NCI-H187 treated with DMSO at 0.1 percent for 48 hours (cell line): Measurements from ENCODE around the gene ISM1.

Experiments used
- DNase-seq: peaks from one replicate; lab custom pipeline; 2025; lab: John Stamatoyannopoulos, UW

Gene ISM1

DNA sequence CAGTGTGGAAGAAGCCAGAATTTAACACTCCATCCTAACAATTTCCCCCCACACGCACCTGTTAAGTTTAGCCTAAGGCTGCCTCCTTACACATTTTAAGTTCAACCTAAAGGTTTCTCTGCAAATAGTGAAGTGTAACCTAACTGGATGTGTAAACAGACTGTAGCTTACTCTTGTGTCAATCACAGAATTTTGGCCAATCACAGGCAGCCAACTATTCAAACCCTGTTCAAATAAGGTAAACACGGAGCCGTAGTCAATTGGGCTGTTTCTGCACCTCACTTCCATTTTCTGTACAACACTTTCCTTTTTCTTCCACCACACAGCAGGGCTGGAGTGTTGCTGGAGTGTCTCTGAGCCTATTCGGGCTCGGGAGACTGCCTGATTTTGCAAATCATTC is 92.1 kb downstream of the ISM1 start:
- DNase-seq, result no peak

DNA sequence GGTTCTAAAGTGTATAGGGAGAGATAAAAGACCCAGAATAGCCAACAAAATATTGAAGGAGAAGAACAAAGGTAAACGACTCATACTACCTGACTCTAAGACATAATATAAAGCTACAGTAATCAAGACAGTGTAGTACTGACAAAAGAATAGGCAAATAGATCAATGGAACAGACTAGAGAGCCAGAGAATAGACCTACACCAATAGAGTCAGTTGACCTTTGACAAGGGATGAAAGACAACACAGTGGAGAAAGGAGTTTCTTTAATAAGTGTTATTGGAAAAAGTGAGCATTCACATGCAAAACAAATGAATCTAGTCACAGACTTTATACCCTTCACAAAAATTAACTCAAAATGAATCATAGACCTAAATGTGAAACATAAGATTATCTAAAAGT is 96.4 kb downstream of the ISM1 start:
- DNase-seq, result no peak

DNA sequence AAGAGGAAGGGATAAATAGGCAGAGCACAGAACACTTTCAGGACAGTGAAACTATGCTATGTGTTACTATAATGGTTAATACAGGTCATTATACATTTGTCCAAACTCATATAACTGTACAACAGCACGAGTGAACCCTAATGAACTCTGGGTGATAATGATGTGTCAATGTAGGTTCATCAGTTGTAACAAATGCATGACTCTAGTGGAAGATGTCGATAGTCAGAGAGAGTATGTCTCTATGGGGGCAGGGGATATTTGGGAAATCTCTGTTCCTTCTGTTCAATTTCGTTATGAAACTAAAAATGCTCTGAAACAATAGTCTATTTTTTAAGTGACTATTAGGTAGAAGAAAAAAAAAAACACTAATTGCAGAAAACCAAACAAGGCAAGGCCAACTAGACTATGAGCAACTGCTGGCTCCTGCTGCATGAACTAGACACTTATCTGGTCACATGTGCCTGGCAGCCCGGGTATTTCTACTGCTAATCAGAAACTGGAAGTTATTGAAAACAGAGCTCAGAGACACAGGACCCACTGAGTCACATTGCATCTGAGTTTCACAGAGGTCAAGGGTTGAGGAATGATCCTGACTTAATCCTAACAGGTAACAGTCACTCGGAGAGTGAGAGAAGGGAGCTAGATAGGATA is 97.9 kb downstream of the ISM1 start:
- no peak for DNase-seq

DNA sequence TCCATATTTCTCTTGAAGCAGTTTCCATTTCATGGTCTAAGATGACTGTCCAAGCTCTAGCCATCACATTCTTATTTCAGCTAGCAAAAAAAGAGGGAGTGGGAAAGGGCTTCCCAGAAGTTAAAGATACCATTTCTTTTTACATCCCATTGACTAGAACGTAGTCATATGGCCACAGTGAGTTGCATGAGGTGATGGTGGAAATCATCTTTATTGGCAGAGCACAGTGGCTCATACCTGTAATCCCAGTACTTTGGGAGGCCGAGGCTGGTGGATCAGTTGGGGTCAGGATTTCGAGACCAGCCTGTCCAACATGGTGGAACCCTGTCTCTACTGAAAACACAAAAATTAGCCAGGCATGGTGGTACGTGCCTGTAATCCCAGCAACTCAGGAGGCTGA is 99.6 kb downstream of the ISM1 start:
- no peak for DNase-seq

DNA sequence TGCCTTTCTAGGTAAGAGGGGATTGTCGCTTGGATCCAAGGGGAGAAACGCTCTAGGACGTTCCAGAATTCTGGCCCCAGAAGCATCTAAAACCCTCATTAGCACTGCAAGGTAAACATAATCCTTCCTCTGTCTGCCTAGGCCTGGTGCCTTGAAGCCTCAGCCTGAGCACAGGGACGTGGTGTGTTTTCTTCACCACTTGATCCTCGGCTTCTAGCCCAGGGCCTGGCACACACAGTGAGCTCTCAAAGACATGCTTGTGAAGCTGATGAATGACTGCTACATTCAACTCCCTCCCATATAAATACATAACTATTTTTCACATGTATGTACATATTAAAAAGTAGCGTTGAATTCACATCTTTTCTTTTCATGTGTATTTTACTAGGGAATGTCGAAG is 100.3 kb downstream of the ISM1 start:
- DNase-seq, result no peak

DNA sequence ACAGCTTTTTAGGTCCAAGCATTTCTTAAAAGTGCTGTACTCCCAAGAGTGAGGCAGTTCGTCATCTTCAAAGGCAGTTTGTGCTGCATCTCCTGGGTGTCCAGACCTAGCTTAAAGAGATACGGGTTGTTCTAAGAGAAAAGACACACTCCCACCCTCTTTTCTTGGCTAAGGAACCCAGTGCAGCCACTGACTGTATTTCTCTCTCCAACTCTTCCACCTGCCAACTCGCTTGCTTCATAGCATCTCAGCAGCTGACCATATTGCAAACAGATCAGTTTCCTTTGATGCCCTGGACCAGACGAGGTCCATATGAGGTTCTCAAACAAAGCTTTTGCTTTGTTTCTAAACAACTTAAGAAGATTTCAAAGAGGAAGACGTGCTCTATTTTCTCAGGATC is 101.1 kb downstream of the ISM1 start:
- DNase-seq, result no peak

DNA sequence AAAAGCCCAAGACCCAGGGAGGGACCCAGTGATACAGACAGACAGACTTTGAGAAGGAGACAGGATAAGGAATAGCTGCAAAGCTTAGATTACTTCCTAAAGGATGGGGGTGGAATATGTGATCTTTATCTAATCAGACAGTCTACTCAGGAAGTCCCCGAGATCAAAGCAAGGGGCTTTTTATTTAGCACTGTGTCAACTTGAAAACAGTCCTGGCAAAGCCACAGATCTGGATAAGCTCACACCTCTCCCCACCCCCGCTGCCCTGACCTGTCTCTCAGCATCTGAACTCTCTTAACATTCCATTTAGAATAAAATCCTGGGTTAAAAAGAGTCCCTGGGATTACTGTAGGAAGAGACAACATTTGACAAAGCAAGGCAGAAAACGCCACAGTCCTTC is 101.5 kb downstream of the ISM1 start:
- no peak for DNase-seq

DNA sequence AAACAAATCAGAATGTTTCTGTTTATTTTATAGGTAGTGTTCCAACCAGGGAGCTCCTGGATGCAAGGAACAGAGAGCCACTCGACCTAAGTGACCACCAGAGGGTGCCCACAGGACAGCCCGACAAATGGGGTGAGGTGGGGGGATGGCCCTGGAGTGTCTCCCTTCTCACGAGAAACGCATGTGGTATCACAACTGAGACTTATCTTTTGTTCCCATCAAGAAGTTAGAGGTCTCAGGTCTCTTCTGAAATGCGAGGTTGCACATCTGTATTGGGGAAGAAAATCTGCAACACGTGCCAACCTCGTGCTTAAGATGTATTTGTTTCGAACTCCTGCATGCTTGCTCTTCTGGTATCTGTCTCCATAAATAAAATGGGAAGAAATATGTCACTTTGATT is 104.0 kb downstream of the ISM1 start:
- DNase-seq, result no peak

DNA sequence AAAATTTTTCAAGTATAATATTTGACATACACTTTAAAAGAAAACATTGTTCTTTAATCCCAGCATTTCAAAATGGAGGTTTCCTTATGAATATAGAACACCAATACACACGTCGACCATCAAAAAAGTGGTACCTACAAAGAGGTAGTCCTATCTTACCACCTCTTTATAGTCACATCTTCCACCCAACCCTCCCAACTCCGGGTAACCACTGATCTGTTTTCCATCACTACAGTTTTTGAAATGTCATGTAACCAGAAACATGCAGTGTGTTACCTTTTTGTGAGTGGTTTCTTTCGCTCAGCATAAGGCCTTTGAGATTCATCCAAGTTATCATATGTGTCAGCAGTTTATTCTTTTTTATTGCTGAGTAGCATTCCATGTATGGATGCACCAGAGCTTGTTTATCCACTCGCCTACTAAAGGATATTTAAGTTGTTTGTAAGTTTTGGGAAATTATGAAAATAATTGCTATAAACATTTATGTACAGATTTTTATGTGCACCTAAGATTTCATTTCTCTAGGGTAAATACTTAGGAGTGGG is 104.8 kb downstream of the ISM1 start:
- no peak for DNase-seq

DNA sequence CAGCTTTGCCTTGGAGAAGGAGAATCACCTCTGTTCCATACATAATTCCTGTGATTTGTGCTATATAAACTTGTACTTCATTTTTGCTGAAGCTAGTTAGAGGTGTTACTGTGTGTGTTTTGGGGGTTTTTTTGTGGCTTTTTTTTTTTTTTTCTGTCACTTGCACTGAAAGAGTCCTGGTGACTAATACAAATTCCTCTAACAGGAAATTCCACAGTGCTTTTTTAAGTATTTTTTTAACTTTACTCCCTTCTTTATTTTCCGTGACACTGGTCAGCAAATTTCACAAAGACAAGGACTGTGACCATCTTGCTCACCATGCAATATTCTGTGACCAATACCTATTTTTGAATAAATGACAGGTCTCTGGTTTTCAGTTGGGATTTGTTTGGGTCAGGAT is 110.5 kb downstream of the ISM1 start:
- no peak for DNase-seq

DNA sequence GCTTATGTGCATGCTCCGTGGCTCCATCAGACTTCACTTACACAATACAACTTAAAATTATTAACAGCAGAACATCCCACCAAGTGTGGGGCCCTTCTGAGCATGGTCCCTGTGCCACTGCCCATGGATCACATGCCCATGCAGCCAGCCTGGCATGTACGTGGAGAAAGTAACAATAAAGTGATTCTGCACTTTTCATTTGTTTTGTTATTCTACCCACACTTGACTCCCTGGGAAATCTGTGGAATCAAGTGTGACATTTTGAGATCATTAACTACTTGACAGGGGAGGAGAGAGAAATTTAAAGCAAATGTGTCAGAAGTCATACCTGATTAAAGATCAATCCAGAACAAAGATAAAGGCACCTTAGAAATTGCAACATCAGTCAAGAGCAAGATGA is 112.0 kb downstream of the ISM1 start:
- no peak for DNase-seq

DNA sequence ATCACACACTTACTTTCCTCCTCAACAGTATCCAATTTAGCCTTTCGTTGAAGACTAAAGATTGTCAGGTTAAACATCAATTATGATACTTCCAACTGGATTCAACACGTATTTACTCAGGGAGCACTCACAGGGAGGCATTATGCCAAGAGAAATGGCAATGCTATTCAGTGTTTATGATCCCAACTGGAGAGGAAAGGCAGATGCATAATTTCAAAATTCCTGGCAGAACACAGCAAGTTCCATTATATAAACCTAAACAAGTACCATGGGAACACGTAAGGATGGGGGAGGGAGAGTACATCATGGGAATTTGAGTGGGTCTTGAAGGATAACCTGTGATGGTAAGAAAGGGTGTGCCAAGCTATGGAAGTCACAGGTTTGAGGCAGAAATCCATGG is 112.7 kb downstream of the ISM1 start:
- DNase-seq, result no peak

DNA sequence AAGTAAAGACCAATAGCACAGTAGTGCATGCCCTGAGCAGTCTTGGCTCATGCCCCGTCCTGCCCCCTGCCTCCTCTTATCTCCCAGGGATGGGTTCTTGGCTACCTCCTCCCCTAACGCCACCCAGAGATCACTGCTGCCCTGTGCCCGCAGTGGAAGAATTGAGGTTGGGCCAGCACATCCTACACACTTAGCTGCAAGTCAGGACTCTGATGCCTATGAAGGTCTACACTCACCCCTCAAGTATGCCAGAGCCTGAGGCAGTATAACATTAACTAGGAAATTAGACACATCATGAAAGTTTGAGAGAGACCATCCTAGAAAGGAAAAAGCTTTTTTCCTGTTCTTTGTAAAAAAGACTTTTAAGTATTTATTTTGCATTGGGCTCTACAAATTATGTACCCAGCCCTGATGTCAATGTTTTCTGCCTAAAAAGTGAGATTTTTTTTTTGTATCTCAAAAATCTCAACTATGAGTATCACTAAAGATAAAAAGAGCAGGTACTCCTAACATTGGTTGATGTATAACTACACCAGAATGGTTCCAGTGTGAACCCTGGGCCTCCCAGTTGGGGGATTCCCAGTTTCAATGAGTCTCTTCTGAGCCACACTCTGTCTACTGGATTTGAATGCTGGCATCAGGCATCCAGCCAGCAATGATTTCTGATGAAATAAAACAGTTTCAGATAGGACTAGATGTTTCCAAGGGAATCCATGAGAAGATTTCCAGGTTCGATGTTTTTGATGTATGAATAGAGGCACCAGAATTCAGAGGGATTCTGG is 115.4 kb downstream of the ISM1 start:
- no peak for DNase-seq

DNA sequence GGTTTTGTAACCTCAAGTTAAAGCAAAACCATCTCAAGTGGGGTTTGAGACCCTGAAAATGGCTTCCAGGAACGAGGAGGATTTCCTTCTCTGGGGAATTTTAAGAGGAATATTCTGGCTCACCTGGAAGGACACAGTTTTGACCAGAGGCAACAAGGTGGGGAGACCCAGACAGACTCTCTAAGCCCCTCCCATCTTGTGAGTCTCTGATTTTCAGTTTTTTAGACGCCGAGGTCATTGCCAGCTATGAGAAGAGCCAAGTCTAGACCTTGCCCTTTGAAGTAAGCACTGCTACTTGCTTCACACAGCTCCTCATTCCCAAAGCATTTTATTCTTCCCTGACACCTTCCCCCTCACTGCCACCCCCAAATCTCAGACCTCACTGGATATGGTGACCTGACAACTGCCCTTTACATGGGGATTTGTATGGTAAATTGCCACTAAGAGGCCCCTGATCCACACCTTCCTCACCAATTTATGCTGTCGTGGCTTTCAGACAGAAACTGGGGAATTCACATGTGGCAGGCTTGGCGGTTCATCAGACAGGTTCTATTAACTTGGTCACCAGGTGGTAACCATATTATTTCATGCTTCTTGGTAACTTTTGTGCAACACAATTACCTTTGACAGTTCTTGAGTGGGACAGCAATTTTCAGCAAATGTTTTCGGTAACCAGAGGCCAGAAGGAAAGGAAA is 116.2 kb downstream of the ISM1 start:
- no peak for DNase-seq

DNA sequence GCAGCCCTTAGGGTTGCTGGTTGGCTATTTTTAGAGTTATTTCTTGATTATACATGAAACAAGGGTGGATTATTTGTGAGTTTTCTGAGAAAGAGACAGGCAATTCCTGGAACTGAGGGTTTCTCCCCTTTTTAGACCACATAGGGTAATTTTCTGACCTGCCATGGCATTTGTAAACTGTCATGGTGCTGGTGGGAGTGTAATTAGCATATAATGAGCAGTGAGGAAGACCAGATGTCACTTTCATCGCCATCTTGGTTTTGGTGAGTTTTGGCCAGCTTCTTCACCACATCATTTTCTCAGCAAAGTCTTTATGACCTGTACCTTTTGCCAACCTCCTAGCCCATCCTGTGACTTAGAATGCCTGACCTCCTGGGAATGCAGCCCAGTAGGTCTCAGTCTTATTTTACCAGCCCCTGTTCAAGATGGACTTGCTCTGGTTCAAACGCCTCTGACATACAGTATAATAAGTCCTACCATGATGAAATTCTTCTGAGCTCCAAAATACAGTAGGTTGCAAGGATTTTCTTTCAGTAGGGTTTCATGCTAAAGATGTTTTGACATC is 117.1 kb downstream of the ISM1 start:
- DNase-seq, result no peak

DNA sequence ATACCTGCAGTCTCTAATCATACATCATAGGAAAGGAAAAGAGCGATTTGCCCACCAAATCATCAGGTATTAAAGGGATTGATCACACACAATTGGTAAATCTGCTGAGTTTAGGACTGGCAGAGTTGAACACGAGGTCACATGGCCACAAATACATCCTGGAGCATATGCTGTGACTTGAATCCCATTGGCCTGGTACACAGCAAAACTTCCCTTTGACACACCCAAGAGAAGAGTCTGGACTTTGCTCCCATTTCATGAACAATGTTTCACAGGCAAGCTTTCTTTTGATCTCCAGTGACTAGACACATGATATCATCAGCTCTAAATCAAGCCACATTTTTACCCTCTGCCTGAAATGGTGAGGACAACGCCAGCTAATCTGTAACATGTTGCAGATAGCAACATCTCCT is 117.9 kb downstream of the ISM1 start:
- no peak for DNase-seq

DNA sequence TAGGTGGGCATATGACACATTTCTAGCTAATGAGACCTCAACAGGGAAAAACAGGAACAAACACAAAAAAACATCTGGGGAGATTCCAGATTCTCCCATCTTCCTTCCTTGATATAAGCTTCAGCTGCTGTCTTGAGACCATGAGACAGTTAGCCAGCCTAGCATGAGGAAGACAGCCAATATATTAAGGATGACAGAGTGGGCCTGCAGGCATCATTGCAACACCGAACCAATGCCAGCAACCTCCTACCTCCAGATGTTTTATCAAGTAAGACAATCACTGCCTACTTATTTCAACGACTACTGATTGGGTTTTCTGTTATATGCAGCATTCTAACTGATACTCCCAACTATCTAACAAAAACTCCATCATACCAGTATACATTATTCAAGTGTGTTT is 119.0 kb downstream of the ISM1 start:
- DNase-seq, result no peak

DNA sequence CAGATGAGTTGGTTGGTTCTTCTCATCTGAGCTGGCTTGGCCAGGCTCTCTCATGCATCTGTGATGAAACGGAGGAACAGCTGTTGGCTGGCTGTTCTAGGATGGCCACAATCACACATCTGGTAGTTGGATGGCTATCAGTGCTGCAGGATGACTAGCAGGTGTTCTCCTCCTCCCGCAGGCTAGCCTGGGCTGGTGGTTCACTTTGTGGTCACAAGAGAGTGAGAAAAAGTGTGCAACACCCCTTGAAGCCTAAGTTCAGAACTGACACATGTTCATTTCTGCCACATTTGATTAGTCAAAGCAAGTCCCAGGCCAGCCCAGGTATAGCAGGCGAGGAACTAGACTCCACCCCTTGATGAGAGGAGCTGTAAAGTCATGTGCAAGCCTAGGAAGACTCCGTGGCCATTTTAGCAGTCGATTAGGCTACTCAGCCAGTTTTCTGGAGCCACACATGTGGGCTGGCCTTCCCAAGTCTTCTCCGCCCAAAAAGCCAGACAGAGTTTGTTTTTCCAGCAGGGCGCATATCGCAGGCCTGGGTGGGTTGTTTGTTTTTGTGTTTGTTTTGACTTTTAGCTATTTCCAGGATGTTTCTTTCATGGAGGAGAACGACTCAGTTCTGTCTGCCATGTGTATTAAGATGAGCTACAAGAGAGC is 120.8 kb downstream of the ISM1 start:
- no peak for DNase-seq

DNA sequence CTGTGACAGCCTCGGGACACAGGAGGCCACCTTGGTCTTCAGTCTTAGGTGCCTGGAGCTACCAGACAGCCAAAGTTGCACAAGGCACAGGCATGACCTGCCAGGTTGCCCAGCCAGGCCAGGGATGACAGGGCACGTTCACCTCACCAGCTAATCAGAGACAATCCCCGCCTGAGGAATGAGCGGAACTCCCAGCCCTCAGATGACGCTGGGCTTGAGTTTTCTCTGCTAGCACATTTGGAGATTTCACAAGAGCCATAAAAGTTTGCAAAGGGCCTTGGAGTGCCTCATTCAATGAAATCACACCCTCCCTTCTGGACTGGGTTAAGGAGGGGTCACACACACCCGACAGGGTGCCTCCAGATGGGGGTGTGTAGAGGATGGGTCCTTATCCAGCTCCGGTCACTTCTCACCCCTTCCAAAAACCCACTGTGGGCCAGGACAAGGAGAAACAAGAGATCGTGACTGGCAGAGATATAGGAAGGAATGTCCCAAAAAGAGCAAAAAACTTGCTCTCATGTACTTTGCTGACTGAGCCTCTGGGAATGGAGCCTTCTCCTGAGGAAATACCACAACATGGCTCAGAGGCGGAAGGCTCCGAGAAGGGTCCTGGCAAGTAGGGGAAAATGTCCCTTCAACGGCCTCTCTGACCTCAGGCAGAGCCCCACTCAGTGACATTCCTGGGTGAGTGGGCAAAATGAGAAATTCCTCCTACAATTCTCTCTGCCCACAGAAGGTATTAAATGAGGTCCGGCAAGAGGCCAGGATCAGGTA is 121.6 kb downstream of the ISM1 start:
- DNase-seq, result no peak

DNA sequence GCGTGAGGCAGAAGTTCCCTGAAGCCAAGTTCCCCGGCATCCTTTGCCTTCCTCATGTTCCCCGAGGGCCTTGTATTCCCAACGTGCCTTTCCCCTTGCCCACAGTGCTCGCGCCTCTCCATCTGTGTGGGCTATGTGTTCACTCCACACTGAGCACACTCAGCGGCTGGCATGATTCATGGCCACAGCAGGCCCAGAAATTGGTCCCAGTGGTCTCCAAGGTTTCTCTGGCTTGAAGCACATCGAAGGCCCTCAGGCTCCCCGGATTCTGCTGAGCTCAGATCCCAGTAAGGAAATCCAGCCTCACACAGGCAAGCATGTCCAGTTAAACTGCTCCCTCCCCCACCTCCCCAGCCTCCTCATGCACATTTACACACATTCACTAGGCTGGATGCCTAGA is 123.6 kb downstream of the ISM1 start:
- no peak for DNase-seq
